Astrocyte of the cerebellum (primary cell): Measurements from ENCODE around the gene APLP2.
"Not testable (repeated sequence)": the region's sequence is repeated elsewhere in the genome, so short reads cannot be mapped to it uniquely, and the experiment has no call there.

Experiments used
- DNase-seq: peaks from one replicate; pipeline ENCODE4 v3.0.0-alpha.2; 2011; ENCODE audit warnings: low read depth
- H3K4me3 ChIP-seq: 2 replicates; pipeline ENCODE4 v1.5.1; 2011; ENCODE audit warnings: mild to moderate bottlenecking, low read depth, low read length, moderate library complexity
- CTCF ChIP-seq: IDR thresholded peaks from 2 replicates; pipeline ENCODE4 v1.5.1; 2012; ENCODE audit warnings: low read length, low read depth, moderate library complexity, mild to moderate bottlenecking; ENCODE audit errors: missing control alignments
- in situ Hi-C: cut with HindIII; loops from 2 replicates; pipeline ENCODE4 v1.10.0; 2017; ENCODE audit warnings: low sequenced_read_pairs

Gene APLP2

GRCh38 chr11:130100381-130101095 is 30.8 kb downstream of the APLP2 start:
- TF ChIP-seq CTCF: no peak
- no peak for DNase-seq
- H3K4me3 ChIP-seq: no peak overlapping the region
- in situ Hi-C loops: no loop called here

DNA sequence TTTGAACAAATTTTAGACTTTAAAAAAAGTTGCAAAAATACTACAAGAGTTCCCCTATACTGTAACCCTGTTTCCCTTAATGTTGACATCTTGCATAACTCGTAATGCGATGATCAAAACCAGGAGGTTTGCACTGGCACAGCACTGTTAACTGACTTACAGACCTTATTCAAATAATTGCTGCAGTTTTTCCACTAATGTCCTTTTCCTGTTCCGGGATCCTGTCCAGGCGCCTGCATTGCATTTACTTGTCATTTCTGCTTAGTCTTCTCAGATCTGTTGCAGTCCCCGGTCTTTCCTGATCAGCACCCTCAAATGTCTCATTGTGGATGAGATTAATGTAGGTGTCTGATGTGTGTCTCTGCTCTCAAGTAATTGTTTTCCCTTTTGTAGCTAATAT is 32.0 kb downstream of the APLP2 start:
- no peak for TF ChIP-seq CTCF
- in situ Hi-C loops: no loop called here
- no peak overlapping the region for H3K4me3 ChIP-seq
- DNase-seq: no peak

DNA sequence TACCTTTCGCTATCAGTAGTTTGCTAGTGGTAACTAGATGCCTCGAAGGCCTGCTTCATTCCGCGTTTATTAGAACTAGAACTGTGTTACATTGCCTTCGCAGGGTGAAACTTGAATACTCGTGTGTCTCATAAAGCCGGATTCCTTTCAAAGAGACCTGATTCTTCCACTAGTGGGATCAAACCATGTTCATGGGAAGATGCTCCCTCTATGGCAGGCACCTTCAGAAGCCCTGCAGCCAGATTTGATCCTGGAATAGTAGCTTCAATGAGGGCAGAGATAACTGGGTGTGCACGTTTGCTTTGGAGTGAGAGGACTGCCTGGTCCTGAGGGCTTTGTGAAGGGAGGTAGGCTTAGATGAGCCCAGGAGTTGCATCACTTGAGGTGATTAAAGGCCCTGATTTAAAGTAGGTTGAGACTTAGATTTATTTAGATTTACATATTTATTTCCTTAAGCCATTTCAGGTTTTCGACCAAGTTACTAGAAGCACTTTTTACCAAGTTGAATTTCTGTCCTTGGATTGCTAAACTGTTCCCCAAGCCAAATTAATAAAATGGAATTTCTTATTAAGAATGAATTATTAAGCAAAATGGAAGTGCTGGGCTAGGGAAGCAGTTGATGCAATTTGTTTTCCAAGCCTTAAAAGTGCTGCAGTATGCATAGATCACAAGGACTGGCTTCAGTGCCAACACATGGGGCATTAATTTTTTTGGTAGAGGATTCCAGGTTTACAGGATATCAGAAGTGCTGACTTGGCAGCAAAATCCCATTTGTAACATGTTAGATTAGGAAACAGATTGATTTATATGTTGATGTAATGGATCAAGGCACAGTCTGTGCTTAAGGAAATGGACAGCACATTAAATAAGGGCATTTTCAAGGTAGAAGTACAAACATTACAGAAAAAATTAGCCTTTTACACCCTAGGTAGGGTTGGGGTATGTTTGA is 32.9 kb downstream of the APLP2 start:
- no peak for TF ChIP-seq CTCF
- no peak for DNase-seq
- no peak overlapping the region for H3K4me3 ChIP-seq
- in situ Hi-C loops: no loop called here

- TF ChIP-seq CTCF: no peak
- peak; percentile 91 for DNase-seq
- H3K4me3 ChIP-seq: no peak overlapping the region
- in situ Hi-C loops: no loop called here
These were observed 33.7 kb downstream of the APLP2 start for GRCh38 chr11:130103296-130103814.

GRCh38 chr11:130106381-130106780 is 36.7 kb downstream of the APLP2 start:
- no peak for TF ChIP-seq CTCF
- H3K4me3 ChIP-seq: no peak overlapping the region
- in situ Hi-C loops: no loop called here
- no peak for DNase-seq

DNA sequence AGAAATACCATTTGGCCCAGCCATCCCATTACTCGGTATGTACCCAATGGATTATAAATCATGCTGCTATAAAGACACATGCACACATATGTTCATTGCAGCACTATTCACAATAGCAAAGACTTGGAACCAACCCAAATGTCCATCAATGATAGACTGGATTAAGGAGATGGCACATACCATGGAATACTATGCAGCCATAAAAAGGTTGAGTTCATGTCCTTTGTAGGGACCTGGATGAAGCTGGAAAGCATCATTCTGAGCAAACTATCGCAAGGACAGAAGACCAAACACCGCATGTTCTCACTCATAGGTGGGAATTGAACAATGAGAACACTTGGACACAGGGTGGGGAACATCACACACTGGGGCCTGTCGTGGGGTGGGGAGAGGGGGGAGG is 39.0 kb downstream of the APLP2 start:
- DNase-seq, H3K4me3 ChIP-seq, in situ Hi-C loops: not testable (repeated sequence)

DNA sequence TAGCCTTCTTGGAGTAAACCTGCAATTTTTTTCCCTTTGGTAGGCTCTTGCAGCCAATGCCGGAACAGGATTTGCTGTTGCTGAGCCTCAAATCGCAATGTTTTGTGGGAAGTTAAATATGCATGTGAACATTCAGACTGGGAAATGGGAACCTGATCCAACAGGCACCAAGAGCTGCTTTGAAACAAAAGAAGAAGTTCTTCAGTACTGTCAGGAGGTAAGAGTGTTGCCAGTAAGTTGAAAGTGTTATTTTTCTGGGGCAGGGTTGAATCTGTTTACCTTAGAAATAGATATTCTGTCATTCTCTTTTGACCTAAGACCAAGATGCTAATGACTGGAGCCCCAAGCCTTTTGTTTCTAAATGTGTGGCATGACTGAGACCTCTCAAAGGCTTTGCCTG is 39.7 kb downstream of the APLP2 start:
- no peak for DNase-seq
- TF ChIP-seq CTCF: no peak
- no peak overlapping the region for H3K4me3 ChIP-seq
- in situ Hi-C loops: no loop called here
